Osteoblast (primary cell): ENCODE results near the gene SCN4A. TPM values are rescaled to one million over a fixed set of nuclear protein-coding genes. Genes with fewer than 3 reads are reported as not detected.

Experiments
- DNase-seq: peaks from one replicate; pipeline ENCODE4 v3.0.0; 2011; ENCODE audit warnings: low spot score, mixed read lengths; ENCODE audit not compliant: insufficient read length; ENCODE audit errors: missing footprints
- H2AFZ ChIP-seq: 2 replicates; pipeline ENCODE4 v1.6.0; 2011; ENCODE audit warnings: mild to moderate bottlenecking, low read length
- H3K27ac ChIP-seq: 2 replicates; pipeline ENCODE4 v1.5.1; 2011; ENCODE audit warnings: mild to moderate bottlenecking, low read depth, low read length, moderate library complexity
- H3K27me3 ChIP-seq: 2 replicates; pipeline ENCODE4 v1.6.0; 2012; ENCODE audit warnings: mild to moderate bottlenecking, control low read depth, inconsistent platforms, low read length, moderate library complexity; ENCODE audit not compliant: insufficient read depth
- H3K36me3 ChIP-seq: 2 replicates; pipeline ENCODE4 v1.5.1; 2011; ENCODE audit warnings: mild to moderate bottlenecking, low read length, control low read depth, moderate library complexity; ENCODE audit not compliant: insufficient read depth
- H3K4me1 ChIP-seq: 2 replicates; pipeline ENCODE4 v1.5.1; 2011; ENCODE audit warnings: mild to moderate bottlenecking, low read length, control low read depth, moderate library complexity; ENCODE audit not compliant: insufficient read depth
- H3K4me2 ChIP-seq: 2 replicates; pipeline ENCODE4 v1.6.0; 2011; ENCODE audit warnings: mild to moderate bottlenecking, low read length; ENCODE audit not compliant: insufficient read depth
- H3K4me3 ChIP-seq: fragments of 200-600 bp; sonication (generic); 3 replicates; pipeline ENCODE4 v1.5.1; 2012; ENCODE audit warnings: mild to moderate bottlenecking, low read length, inconsistent platforms; ENCODE audit not compliant: insufficient read depth
- H3K79me2 ChIP-seq: 2 replicates; pipeline ENCODE4 v1.6.0; 2012; ENCODE audit warnings: mild to moderate bottlenecking, low read length, control low read depth, inconsistent platforms; ENCODE audit not compliant: insufficient read depth
- H3K9me3 ChIP-seq: 2 replicates; pipeline ENCODE4 v1.5.1; 2011; ENCODE audit warnings: low read depth, low read length, control low read depth
- H4K20me1 ChIP-seq: 2 replicates; pipeline ENCODE4 v1.6.0; 2012; ENCODE audit warnings: mild to moderate bottlenecking, low read length, control low read depth; ENCODE audit not compliant: insufficient read depth
- CTCF ChIP-seq: IDR thresholded peaks from 2 replicates; pipeline ENCODE4 v1.5.1; 2011; ENCODE audit warnings: mild to moderate bottlenecking, low read depth, low read length, moderate library complexity; ENCODE audit errors: extremely low read depth
- total RNA-seq: library from RNA; depleted of rRNA; stranded (reverse); fragments of >200 nt; gene quantifications from 2 replicates; pipeline ENCODE4 v1.2.3, GENCODE V29; 2012

SCN4A gene
- total RNA-seq, 1 donor = not detected

- Histone ChIP-seq H3K36me3 (no peaks in the 10 kb centered on the region), H3K27me3 (peaks cover 5% of the 10 kb centered on the region), H3K27ac (no peak overlapping the region), H3K4me1 (peaks cover 13% of the 10 kb centered on the region), H3K4me2 (peak overlapping the region; percentile 52), H2AFZ (no peak overlapping the region), H3K79me2 (no peaks in the 10 kb centered on the region), H4K20me1 (peaks cover 3% of the 10 kb centered on the region), H3K4me3 (no peak overlapping the region), H3K9me3 (no peaks in the 10 kb centered on the region)
- TF ChIP-seq CTCF = no peak
- peak; percentile 81 for DNase-seq
Observed at GRCh38 chr17:63973930-63974593, 1.3 kb upstream of the SCN4A start.

- no peak for TF ChIP-seq CTCF
- no peaks in the 10 kb centered on the region for H3K36me3 ChIP-seq
- no peak overlapping the region for H3K4me2 ChIP-seq
- DNase-seq = peak; percentile 47
- H3K27ac ChIP-seq = no peak overlapping the region
- H3K79me2 ChIP-seq = no peaks in the 10 kb centered on the region
- peaks cover 13% of the 10 kb centered on the region for H3K4me1 ChIP-seq
- H3K27me3 ChIP-seq = peaks cover 5% of the 10 kb centered on the region
- no peak overlapping the region for H3K4me3 ChIP-seq
- H2AFZ ChIP-seq = no peak overlapping the region
- no peaks in the 10 kb centered on the region for H3K9me3 ChIP-seq
- H4K20me1 ChIP-seq = peaks cover 3% of the 10 kb centered on the region
Observed at GRCh38 chr17:63973247-63973646, 529 bp upstream of the SCN4A start.

- Histone ChIP-seq H3K4me2 (no peak overlapping the region), H3K36me3 (no peaks in the 10 kb centered on the region), H3K9me3 (no peaks in the 10 kb centered on the region), H3K27me3 (peaks cover 5% of the 10 kb centered on the region), H3K4me3 (no peak overlapping the region), H4K20me1 (peaks cover 1% of the 10 kb centered on the region), H3K4me1 (peaks cover 7% of the 10 kb centered on the region), H3K27ac (no peak overlapping the region), H3K79me2 (no peaks in the 10 kb centered on the region), H2AFZ (no peak overlapping the region)
- no peak for DNase-seq
- no peak for TF ChIP-seq CTCF
Observed at GRCh38 chr17:63969278-63969677, 3.4 kb downstream of the SCN4A start.

- Histone ChIP-seq H3K79me2 (no peaks in the 10 kb centered on the region), H2AFZ (no peak overlapping the region), H3K27ac (no peak overlapping the region), H4K20me1 (no peaks in the 10 kb centered on the region), H3K4me2 (no peak overlapping the region), H3K4me3 (no peak overlapping the region), H3K36me3 (no peaks in the 10 kb centered on the region), H3K4me1 (no peaks in the 10 kb centered on the region), H3K27me3 (peaks cover 5% of the 10 kb centered on the region), H3K9me3 (no peaks in the 10 kb centered on the region)
- DNase-seq = no peak
- no peak for TF ChIP-seq CTCF
Observed at GRCh38 chr17:63967953-63968352, 4.8 kb downstream of the SCN4A start.
